GM21447 (cell line): ENCODE data around the gene PRAMEF4.
"Not testable (repeated sequence)": the region's sequence is repeated elsewhere in the genome, so short reads cannot be mapped to it uniquely, and the experiment has no call there.

Source experiments
- ATAC-seq: cut with Tn5 transposase; IDR thresholded peaks from one replicate; pipeline ENCODE4 v1.9.1; 2021; ENCODE audit not compliant: unreplicated experiment

PRAMEF4 gene

DNA sequence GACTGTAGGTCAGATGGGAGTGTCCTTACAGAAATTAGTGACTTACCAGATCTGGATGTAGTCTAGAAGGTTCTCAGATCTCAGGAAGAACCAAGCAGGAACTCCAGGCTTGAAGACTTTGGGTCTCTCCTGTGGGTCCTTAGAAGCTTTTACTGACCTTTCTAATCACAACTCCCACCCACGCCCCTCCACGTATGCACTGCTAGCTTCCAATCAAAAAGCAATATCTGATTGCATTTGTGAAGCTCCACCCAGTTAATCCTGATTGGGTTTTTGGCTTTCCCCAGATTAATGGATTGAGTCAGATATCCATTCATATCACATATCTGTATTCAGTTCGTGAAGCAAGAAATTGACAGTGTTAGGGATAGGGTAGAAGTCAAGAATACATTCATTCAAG lies at the start of gene PRAMEF4:
PRAMEF4 (minus strand) TSS at position 101 of the 400 bp plus-strand sequence. CDS start 2,807 bp downstream, outside the sequence.
- ATAC-seq: not testable (repeated sequence)

DNA sequence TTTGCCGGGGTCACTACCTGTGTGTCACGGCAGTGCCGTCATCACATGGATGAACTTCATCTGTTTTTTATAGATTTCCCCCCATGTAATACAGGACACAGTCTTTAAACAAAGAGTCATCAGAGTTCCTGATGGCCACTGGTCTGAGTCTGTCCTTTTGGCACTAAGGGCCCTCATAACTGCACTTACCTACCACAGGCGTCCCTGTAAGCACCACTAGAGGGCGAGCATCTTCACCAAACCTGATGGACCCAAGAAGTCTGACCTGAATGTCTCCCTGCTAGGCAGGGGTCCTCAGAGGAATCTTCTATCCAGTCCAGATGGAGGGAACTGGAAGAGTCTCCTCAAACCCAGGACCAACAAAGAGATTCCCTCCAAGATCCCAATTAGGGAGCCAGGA lies 38.4 kb upstream of the PRAMEF4 start:
- not testable (repeated sequence) for ATAC-seq

DNA sequence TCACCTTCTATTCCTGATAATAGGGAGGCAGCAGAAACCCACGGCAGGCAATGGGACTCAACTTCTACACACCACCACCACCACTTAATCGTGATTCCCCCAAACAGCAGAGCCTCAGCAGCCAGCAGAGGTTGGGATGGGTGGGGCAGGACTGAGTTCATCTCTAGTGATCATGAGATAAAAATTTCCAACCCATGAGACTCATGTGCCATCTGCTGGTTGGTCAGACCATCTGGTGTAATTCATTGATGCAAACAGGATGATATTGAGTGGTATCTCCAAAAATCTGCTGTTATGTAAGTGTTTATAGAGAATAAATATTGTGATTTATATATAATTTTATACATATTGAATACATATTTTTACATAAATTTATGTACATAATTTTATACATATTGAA lies 35.7 kb upstream of the PRAMEF4 start:
- not testable (repeated sequence) for ATAC-seq

DNA sequence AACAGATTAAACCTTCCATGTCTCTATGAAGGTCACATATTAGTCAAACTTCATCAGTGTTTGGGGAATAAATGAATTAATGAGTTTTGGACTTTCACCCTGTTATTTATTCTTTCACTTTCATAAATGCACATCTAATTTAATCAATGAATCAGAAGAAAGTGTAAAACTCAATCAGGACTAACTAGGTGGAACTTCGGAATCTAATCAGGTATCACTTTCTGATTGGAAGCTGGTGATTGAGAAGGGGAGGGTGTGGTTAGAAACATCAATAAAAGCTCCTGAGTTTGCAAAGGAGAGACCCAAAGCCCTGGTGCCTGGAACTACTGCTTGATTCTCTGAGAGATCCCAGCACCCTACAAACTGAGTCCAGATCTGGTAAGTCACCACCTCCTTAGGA lies 30.3 kb upstream of the PRAMEF4 start, which contains the start of gene PRAMEF7:
PRAMEF7 (plus strand) TSS at position 301 of the 400 bp plus-strand sequence. CDS start 1,083 bp downstream, outside the sequence.
- ATAC-seq: not testable (repeated sequence)

DNA sequence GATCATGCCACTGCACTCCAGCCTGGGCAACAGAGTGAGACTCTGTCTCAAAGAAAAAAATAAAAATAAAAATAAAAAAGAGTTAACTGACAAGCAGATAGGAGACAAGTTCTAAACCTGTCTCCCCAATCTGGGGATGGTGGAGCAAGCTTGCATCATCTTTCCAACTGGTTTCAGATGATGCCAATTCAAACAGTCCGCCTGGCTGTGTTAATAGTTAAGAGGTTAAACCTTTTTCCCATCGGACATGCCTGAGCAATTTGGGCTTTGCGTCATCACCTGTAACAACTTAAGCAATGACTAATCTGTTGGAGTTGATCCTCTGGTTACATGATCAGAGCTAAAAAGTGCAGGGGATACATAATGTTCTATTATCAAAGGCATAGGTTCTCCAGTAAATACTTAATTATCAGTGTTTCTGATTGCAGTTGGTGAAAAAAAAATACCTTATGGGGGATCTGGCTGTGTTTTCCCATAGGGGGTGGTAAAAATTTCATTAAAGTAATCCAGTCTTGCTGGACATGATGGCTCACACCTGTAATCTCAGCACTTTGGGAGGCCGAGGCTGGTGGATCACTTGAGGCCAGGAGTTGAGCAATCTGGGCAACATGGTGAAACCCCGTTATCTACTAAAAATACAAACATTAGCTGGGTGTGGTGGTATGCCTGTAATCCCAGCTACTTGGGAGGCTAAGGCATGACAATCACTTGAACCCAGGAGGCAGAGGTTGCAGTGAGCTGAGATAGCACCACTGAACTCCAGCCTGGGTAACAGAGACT lies 18.0 kb upstream of the PRAMEF4 start:
- ATAC-seq: not testable (repeated sequence)

DNA sequence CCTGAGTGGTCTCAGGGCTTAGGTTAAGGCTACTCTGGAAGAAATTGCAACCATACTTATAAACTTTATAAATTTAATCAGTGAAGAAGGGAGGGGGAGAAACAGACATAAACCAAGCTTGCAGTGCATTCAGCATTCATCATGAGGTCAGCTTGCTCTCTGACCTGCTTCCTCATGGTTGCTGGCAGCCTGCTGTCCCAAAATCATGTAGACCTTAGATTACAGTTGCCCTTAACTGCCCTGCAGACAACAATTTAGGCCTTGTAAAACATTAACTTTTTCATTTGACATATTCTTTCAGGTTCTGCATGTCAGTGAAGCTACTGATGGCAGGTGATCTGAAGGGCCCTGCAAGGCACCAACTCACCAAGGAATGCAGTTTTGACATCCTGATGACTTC lies 13.2 kb upstream of the PRAMEF4 start:
- not testable (repeated sequence) for ATAC-seq

DNA sequence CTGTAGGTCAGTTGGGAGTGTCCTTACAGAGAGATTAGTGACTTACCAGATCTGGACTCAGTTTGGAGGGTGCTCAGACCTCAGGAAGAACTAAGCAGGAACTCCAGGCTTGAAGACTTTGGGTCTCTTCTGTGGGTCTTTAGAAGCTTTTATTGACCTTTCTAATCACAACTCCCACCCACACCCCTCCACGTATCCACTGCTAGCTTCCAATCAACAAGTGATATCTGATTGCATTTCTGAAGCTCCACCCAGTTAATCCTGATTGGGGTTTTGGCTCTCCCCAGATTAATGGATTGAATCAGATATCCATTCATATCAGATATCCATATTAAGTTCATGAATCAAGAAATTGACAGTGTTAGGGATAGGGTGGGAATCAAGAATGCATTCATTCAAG lies 12.2 kb upstream of the PRAMEF4 start, which contains the start of gene PRAMEF10:
PRAMEF10 (minus strand) TSS at position 101 of the 400 bp plus-strand sequence. CDS start 2,423 bp downstream, outside the sequence.
- not testable (repeated sequence) for ATAC-seq

DNA sequence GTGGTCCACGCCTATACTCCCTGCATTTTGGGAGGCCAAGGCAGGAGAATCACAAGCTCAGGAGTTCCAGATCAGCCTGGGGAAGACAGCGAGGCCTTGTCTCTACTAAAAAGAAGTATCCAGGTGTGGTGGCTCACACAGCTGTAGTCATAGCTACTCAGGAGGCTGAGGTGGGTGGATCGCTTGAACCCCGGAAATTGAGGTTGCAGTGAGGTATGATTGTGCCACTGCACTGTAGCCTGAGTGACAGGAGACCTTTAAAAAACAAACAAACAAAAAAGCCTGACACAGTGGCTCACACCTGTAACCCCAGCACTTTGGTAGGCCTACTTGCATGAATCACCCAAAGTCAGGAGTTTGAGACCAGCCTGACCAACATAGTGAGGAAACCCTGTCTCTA lies 7.5 kb downstream of the PRAMEF4 start:
- not testable (repeated sequence) for ATAC-seq

DNA sequence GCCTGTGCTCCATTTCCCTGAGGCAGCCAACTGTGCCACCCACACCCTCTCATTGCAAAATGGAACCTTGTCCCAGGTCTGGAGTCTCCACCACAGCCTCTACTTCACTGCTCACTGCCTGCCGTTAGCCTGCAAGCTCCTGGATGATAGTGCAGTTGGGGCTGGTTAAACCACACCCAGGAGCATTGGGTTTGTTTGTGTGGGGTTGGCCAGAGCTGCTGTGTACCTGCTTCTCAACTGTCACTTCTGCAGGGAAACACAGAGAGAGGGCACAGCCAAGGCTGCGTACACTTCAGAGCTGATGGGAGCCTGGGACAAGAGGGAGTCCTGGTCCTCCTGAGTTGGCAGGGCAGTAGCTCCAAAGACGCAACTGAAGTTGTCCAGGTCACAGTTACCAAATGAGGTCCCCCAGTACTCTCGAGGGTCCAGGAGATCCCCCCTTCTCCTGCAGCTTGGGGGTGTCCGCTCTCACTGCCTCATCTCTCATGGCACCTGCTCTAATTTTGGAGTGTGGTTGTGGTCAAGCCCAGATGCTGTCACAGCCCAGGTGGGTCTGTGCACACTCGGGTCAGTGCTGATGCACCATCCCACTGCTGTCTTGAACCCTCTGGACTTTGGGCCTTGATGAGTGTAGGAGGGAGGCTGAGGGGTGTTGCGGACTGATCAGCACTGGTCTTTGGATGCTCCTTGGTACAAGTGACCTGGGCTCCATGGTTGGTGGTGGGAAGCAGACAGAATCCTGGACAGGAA lies 22.7 kb downstream of the PRAMEF4 start:
- ATAC-seq: not testable (repeated sequence)

DNA sequence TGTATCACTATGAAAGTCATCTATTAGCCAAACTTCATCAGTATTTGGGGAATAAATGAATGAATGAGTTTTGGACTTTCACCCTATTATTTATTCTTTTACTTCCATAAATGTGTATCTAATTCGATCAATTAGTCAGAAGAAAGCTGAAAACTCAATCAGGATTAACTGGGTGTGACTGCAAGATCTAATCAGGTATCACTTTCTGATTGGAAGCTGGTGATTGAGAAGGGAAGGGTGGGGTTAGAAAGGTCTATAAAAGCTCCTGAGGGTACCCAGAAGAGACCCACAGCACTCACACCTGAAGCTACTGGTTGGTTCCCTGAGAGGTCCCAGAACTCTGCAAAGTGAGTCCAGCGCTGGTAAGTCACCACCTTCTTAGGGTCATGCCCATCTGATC lies 29.2 kb downstream of the PRAMEF4 start, which contains the start of gene PRAMEF2:
PRAMEF2 (plus strand) TSS at position 301 of the 400 bp plus-strand sequence. CDS start 1,924 bp downstream, outside the sequence.
- not testable (repeated sequence) for ATAC-seq

DNA sequence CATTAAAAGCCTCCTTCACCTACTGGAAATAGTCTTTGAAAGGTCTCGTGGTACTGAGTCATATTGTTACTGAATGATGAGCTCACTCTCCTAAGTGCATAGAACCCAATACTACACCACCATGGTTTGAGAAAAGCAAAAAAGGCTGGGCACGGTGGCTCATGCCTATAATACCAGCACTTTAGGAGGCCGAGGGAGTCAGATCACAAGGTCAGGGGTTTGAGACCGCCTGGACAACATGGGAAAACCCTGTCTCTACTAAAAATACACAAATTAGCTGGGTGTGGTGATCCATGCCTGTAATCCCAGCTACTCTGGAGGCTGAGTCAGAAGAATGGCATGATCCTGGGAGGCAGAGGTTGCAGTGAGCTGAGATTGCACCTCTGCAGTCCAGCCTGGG lies 34.2 kb downstream of the PRAMEF4 start:
- ATAC-seq: no peak

DNA sequence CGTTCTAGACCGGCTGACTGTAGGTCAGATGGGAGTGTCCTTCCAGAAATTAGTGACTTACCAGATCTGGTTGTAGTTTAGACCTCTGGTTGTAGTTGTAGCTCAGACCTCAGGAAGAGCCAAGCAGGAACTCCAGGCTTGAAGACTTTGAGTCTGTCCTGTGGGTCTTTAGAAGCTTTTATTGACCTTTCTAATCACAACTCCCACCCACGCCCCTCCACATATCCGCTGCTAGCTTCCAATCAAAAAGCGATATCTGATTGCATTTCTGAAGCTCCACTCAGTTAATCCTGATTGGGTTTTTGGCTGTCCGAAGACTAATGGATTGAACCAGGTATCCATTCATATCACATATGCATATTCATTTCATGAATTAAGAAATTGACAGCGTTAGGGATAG lies 37.4 kb downstream of the PRAMEF4 start, which contains the start of gene HNRNPCL1:
HNRNPCL1 (minus strand) TSS at position 101 of the 400 bp plus-strand sequence. CDS start 431 bp downstream, outside the sequence.
- not testable (repeated sequence) for ATAC-seq

DNA sequence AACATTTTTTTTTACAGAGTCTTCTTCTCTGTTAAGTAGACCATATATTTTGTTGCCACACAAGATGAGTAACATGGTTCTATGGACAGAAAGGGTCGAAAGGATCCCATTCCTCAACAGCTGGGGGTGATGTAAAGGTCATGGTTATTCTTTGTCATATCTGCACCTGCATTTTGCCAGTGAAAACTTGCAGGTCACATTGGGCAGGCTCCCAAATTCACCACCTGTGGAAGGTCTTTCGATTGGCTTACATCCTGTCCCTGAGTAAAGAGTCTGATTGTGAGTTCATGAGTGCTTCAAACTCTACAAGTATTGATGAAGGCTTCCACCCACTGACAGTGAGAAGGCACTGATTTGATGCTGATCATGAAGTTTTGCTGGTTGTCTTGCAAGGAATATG lies 52.8 kb downstream of the PRAMEF4 start:
- ATAC-seq: not testable (repeated sequence)

DNA sequence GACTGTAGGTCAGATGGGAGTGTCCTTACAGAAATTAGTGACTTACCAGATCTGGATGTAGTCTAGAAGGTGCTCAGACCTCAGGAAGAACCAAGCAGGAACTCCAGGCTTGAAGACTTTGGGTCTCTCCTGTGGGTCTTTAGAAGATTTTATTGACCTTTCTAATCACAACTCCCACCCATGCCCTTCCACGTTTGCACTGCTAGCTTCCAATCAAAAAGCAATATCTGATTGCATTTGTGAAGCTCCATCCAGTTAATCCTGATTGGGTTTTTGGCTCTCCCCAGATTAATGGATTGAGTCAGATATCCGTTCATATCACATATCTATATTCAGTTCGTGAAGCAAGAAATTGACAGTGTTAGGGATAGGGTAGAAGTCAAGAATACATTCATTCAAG lies 54.7 kb downstream of the PRAMEF4 start, which contains the start of gene PRAMEF11:
PRAMEF11 (minus strand) TSS at position 101 of the 400 bp plus-strand sequence. CDS start 2,621 bp downstream, outside the sequence.
- ATAC-seq: not testable (repeated sequence)
